ENCODE data around the gene PDLIM5.

The PDLIM5 gene

GRCh38 chr4:94669672-94670664 is 218.2 kb downstream of the PDLIM5 start:
- Histone ChIP-seq H3K36me3 (ENCODE audit: control insufficient read depth, insufficient read depth, low read length) (no peaks in the 10 kb centered on the region), H3K4me3 (replicated peaks; ENCODE audit: low read depth, low read length) (no peak overlapping the region), H3K27me3 (replicated peaks; ENCODE audit: control insufficient read depth, insufficient read depth, low read length) (no peaks in the 10 kb centered on the region)
- DNase-seq (ENCODE audit: extremely low read depth, insufficient read length): no peak
- TF ChIP-seq CTCF (IDR thresholded peaks at IDR 0.05; ENCODE audit: insufficient read depth, low read length, poor library complexity, severe bottlenecking): no peak

- Histone ChIP-seq H3K36me3 (ENCODE audit: control insufficient read depth, insufficient read depth, low read length) (no peaks in the 10 kb centered on the region), H3K4me3 (replicated peaks; ENCODE audit: low read depth, low read length) (no peak overlapping the region), H3K27me3 (replicated peaks; ENCODE audit: control insufficient read depth, insufficient read depth, low read length) (no peaks in the 10 kb centered on the region)
- DNase-seq (ENCODE audit: extremely low read depth, insufficient read length): no peak
- TF ChIP-seq CTCF (IDR thresholded peaks at IDR 0.05; ENCODE audit: insufficient read depth, low read length, poor library complexity, severe bottlenecking): no peak
Measured at GRCh38 chr4:94671113-94671512, 219.4 kb downstream of the PDLIM5 start.

GRCh38 chr4:94673961-94674360 is 222.2 kb downstream of the PDLIM5 start:
- Histone ChIP-seq H3K36me3 (ENCODE audit: control insufficient read depth, insufficient read depth, low read length) (no peaks in the 10 kb centered on the region), H3K27me3 (replicated peaks; ENCODE audit: control insufficient read depth, insufficient read depth, low read length) (no peaks in the 10 kb centered on the region), H3K4me3 (replicated peaks; ENCODE audit: low read depth, low read length) (no peak overlapping the region)
- DNase-seq (ENCODE audit: extremely low read depth, insufficient read length): no peak
- no peak for TF ChIP-seq CTCF (IDR thresholded peaks at IDR 0.05; ENCODE audit: insufficient read depth, low read length, poor library complexity, severe bottlenecking)

- Histone ChIP-seq H3K36me3 (ENCODE audit: control insufficient read depth, insufficient read depth, low read length) (no peaks in the 10 kb centered on the region), H3K4me3 (replicated peaks; ENCODE audit: low read depth, low read length) (no peak overlapping the region), H3K27me3 (replicated peaks; ENCODE audit: control insufficient read depth, insufficient read depth, low read length) (no peaks in the 10 kb centered on the region)
- no peak for DNase-seq (ENCODE audit: extremely low read depth, insufficient read length)
- TF ChIP-seq CTCF (IDR thresholded peaks at IDR 0.05; ENCODE audit: insufficient read depth, low read length, poor library complexity, severe bottlenecking): no peak
Measured at GRCh38 chr4:94676970-94677369, 225.2 kb downstream of the PDLIM5 start.

- Histone ChIP-seq H3K4me3 (replicated peaks; ENCODE audit: low read depth, low read length) (no peak overlapping the region), H3K27me3 (replicated peaks; ENCODE audit: control insufficient read depth, insufficient read depth, low read length) (no peaks in the 10 kb centered on the region), H3K36me3 (ENCODE audit: control insufficient read depth, insufficient read depth, low read length) (no peaks in the 10 kb centered on the region)
- TF ChIP-seq CTCF (IDR thresholded peaks at IDR 0.05; ENCODE audit: insufficient read depth, low read length, poor library complexity, severe bottlenecking): no peak
- no peak for DNase-seq (ENCODE audit: extremely low read depth, insufficient read length)
Measured at GRCh38 chr4:94678896-94679295, 227.2 kb downstream of the PDLIM5 start.
